Loucy (cell line): Measurements from ENCODE around the gene RIPK3.
"Not testable (repeated sequence)": the region's sequence is repeated elsewhere in the genome, so short reads cannot be mapped to it uniquely, and the experiment has no call there.

ENCODE experiments used
- H2AFZ ChIP-seq: fragments of 200-600 bp; sonication (generic); 2 replicates; pipeline ENCODE4 v1.6.0; 2016; ENCODE audit warnings: antibody characterized with exemption, mild to moderate bottlenecking, low read length, moderate library complexity
- H3F3A ChIP-seq: fragments of 200-600 bp; 2 replicates; pipeline ENCODE4 v1.6.0; 2016; ENCODE audit warnings: antibody characterized with exemption, low read depth, mild to moderate bottlenecking
- H3K27me3 ChIP-seq: fragments of 200-600 bp; sonication (generic); 2 replicates; pipeline ENCODE4 v1.6.1; 2014; ENCODE audit warnings: low read length, mild to moderate bottlenecking; ENCODE audit not compliant: insufficient read depth, poor library complexity, severe bottlenecking
- H3K36me3 ChIP-seq: fragments of 200-600 bp; sonication (generic); 2 replicates; pipeline ENCODE4 v1.6.1; 2016; ENCODE audit warnings: low read length; ENCODE audit not compliant: insufficient read depth
- H3K4me1 ChIP-seq: fragments of 200-600 bp; sonication (generic); 2 replicates; pipeline ENCODE4 v1.5.1; 2014; ENCODE audit warnings: low read length, mild to moderate bottlenecking; ENCODE audit not compliant: insufficient read depth, poor library complexity, severe bottlenecking
- H3K4me2 ChIP-seq: fragments of 200-600 bp; sonication (generic); 2 replicates; pipeline ENCODE4 v1.6.0; 2014; ENCODE audit warnings: antibody characterized with exemption, low read length, low read depth, mild to moderate bottlenecking; ENCODE audit not compliant: poor library complexity, severe bottlenecking
- H3K4me3 ChIP-seq: fragments of 200-600 bp; sonication (generic); 2 replicates; pipeline ENCODE4 v1.5.1; 2014; ENCODE audit warnings: low read length, mild to moderate bottlenecking, mixed read lengths; ENCODE audit not compliant: poor library complexity, severe bottlenecking
- H3K79me2 ChIP-seq: fragments of 200-600 bp; sonication (generic); 2 replicates; pipeline ENCODE4 v1.6.1; 2014; ENCODE audit warnings: low read length; ENCODE audit not compliant: insufficient read depth
- H3K9ac ChIP-seq: fragments of 200-600 bp; sonication (generic); 2 replicates; pipeline ENCODE4 v1.6.0; 2014; ENCODE audit warnings: mild to moderate bottlenecking, low read depth, low read length, moderate library complexity; ENCODE audit not compliant: poor library complexity, severe bottlenecking
- H3K9me2 ChIP-seq: fragments of 200-600 bp; sonication (generic); replicated peaks from 2 replicates; pipeline ENCODE4 v1.6.1; 2016; ENCODE audit warnings: low read depth, low read length, mixed read lengths
- H3K9me3 ChIP-seq: fragments of 200-600 bp; sonication (generic); 2 replicates; pipeline ENCODE4 v1.6.1; 2014; ENCODE audit warnings: mild to moderate bottlenecking, antibody characterized with exemption, low read length, low read depth; ENCODE audit not compliant: insufficient read depth
- H4K20me1 ChIP-seq: fragments of 200-600 bp; sonication (generic); 2 replicates; pipeline ENCODE4 v1.6.0; 2014; ENCODE audit warnings: antibody characterized with exemption, low read length, mild to moderate bottlenecking; ENCODE audit not compliant: insufficient read depth, poor library complexity, severe bottlenecking
- CTCF ChIP-seq: fragments of 200-600 bp; sonication (generic); conservative IDR thresholded peaks from 2 replicates; pipeline ENCODE4 v1.5.1; 2014; ENCODE audit warnings: mild to moderate bottlenecking, antibody characterized with exemption, low read length
- EZH2phosphoT487 ChIP-seq: fragments of 200-600 bp; IDR thresholded peaks from 2 replicates; pipeline ENCODE4 v1.6.1; 2018; ENCODE audit warnings: antibody characterized with exemption, mild to moderate bottlenecking, moderate library complexity, borderline replicate concordance

The RIPK3 gene

GRCh38 chr14:24377126-24377525, 37.3 kb upstream of the RIPK3 start:
- H3F3A ChIP-seq: no peaks in the 10 kb centered on the region
- H3K9me3 ChIP-seq: no peaks in the 10 kb centered on the region
- H3K79me2 ChIP-seq: no peaks in the 10 kb centered on the region
- no peak overlapping the region for H3K4me3 ChIP-seq
- no peak overlapping the region for H2AFZ ChIP-seq
- TF ChIP-seq CTCF: no peak
- no peak for TF ChIP-seq EZH2phosphoT487
- H3K9ac ChIP-seq: peak overlapping the region; percentile 18
- peak overlapping the region; percentile 45 for H3K4me2 ChIP-seq
- no peaks in the 10 kb centered on the region for H3K9me2 ChIP-seq
- H3K27me3 ChIP-seq: no peaks in the 10 kb centered on the region
- H4K20me1 ChIP-seq: peaks cover 4% of the 10 kb centered on the region
- peaks cover 5% of the 10 kb centered on the region; the same call in 1 of the 2 replicates for H3K36me3 ChIP-seq
- peaks cover 38% of the 10 kb centered on the region for H3K4me1 ChIP-seq

- Histone ChIP-seq H3K79me2 (0 out of 2 replicates have a peak, but pooled peaks cover 1% of the 10 kb centered on the region), H3F3A (no peaks in the 10 kb centered on the region), H3K9ac (peak overlapping the region; percentile 18), H3K4me1 (peaks cover 38% of the 10 kb centered on the region), H3K27me3 (no peaks in the 10 kb centered on the region), H3K4me3 (no peak overlapping the region), H3K9me3 (no peaks in the 10 kb centered on the region), H3K36me3 (peaks cover 5% of the 10 kb centered on the region; the same call in 1 of the 2 replicates), H3K4me2 (peak overlapping the region; percentile 45), H2AFZ (no peak overlapping the region), H4K20me1 (peaks cover 4% of the 10 kb centered on the region), H3K9me2 (no peaks in the 10 kb centered on the region)
- no peak for TF ChIP-seq CTCF
- no peak for TF ChIP-seq EZH2phosphoT487
Observed at GRCh38 chr14:24376448-24377070, 36.8 kb upstream of the RIPK3 start.

- Histone ChIP-seq H3K9me2 (no peaks in the 10 kb centered on the region), H3K4me1 (peaks cover 54% of the 10 kb centered on the region), H4K20me1 (peaks cover 9% of the 10 kb centered on the region), H3K79me2 (peaks cover 27% of the 10 kb centered on the region), H3K9me3 (no peaks in the 10 kb centered on the region), H2AFZ (no peak overlapping the region), H3K4me2 (peak overlapping the region; percentile 4), H3K27me3 (no peaks in the 10 kb centered on the region), H3K9ac (no peak overlapping the region), H3F3A (no peaks in the 10 kb centered on the region; the same call in 1 of the 2 replicates), H3K4me3 (no peak overlapping the region), H3K36me3 (peaks cover 5% of the 10 kb centered on the region; the same call in 1 of the 2 replicates)
- no peak for TF ChIP-seq EZH2phosphoT487
- TF ChIP-seq CTCF: no peak
Observed at GRCh38 chr14:24372701-24373416, 33.1 kb upstream of the RIPK3 start.

- Histone ChIP-seq H3K4me2 (peak overlapping the region; percentile 97), H3K9ac (peak overlapping the region; percentile 45), H3K79me2 (peaks cover 27% of the 10 kb centered on the region), H3K4me1 (peaks cover 46% of the 10 kb centered on the region), H3K4me3 (peak overlapping the region; percentile 34)
- H3K9me3 ChIP-seq, H3K36me3 ChIP-seq, H3K9me2 ChIP-seq, H3K27me3 ChIP-seq, H3F3A ChIP-seq, H2AFZ ChIP-seq, H4K20me1 ChIP-seq: not testable (repeated sequence)
Observed at GRCh38 chr14:24371605-24372004, 31.8 kb upstream of the RIPK3 start.
